ENCODE results near the gene C21orf58. TPM values are rescaled to one million over a fixed set of nuclear protein-coding genes. Genes with fewer than 3 reads are reported as not detected.

The C21orf58 gene
- total and polyA plus RNA-seq, 2 experiments from 2014 or later, result 17.7 to 23.9 TPM

GRCh38 chr21:46356005-46356338, 32.3 kb upstream of the C21orf58 start:
- no peaks in the 10 kb centered on the region for H3K9me3 Mint-ChIP-seq
- H3K4me3 Mint-ChIP-seq, result no peak overlapping the region
- Histone ChIP-seq H3K4me1 (ENCODE audit: insufficient read depth) (no peaks in the 10 kb centered on the region), H3K27ac (ENCODE audit: low read depth) (no peak overlapping the region), H3K4me2 (no peak overlapping the region), H3K79me2 (replicated peaks; ENCODE audit: insufficient read depth) (peaks cover 4% of the 10 kb centered on the region; the same call in 1 of the 2 replicates), H3K36me3 (ENCODE audit: insufficient read depth) (peaks cover 13% of the 10 kb centered on the region), H3F3A (replicated peaks; ENCODE audit: low read depth) (no peaks in the 10 kb centered on the region), H3K27me3 (ENCODE audit: insufficient read depth) (no peaks in the 10 kb centered on the region), H2AFZ (no peak overlapping the region), H3K9me2 (ENCODE audit: insufficient read depth) (no peaks in the 10 kb centered on the region), H3K4me3 (no peak overlapping the region), H4K20me1 (replicated peaks; ENCODE audit: insufficient read depth) (no peaks in the 10 kb centered on the region; the same call in 1 of the 2 replicates)
- TF ChIP-seq NANOG (IDR thresholded peaks at IDR 0.05; ENCODE audit: borderline replicate concordance) (no peak), STAT1 (IDR thresholded peaks at IDR 0.05; ENCODE audit: unreplicated experiment) (no peak), REST (IDR thresholded peaks at IDR 0.05; ENCODE audit: unreplicated experiment) (no peak), ZNF114 (CRISPR knock-in tag; IDR thresholded peaks at IDR 0.05) (no peak), CREB1 (CRISPR knock-in tag; IDR thresholded peaks at IDR 0.05; ENCODE audit: low read depth) (no peak), POLR2AphosphoS5 (IDR thresholded peaks at IDR 0.05; ENCODE audit: low read depth) (no peak), ZNF462 (CRISPR knock-in tag; IDR thresholded peaks at IDR 0.05) (no peak), EZH2phosphoT487 (IDR thresholded peaks at IDR 0.05; ENCODE audit: unreplicated experiment) (no peak), CTCF (conservative IDR thresholded peaks at IDR 0.05; ENCODE audit: low read depth in 2 of 2) (no peak), EZH2 (IDR thresholded peaks at IDR 0.05; ENCODE audit: low read depth, unreplicated experiment) (no peak), ETS1 (IDR thresholded peaks at IDR 0.05) (no peak), JUNB (IDR thresholded peaks at IDR 0.05; ENCODE audit: unreplicated experiment) (no peak), ZNF331 (CRISPR knock-in tag; IDR thresholded peaks at IDR 0.05; ENCODE audit: low read depth) (no peak)
- peaks cover 58% of the 10 kb centered on the region for H3K36me3 Mint-ChIP-seq (ENCODE audit: low read depth)
- DNase-seq (ENCODE audit: low spot score), result no peak
- H3K27ac Mint-ChIP-seq, result no peak overlapping the region
- no peak for ATAC-seq
- peaks cover 12% of the 10 kb centered on the region for H3K27me3 Mint-ChIP-seq (ENCODE audit: insufficient read depth, low read depth, poor library complexity)
- no peaks in the 10 kb centered on the region for H3K4me1 Mint-ChIP-seq

Measured in GM23338 (cell line).